ENCODE measurements around the gene LRMDA. TPM values are rescaled to one million over a fixed set of nuclear protein-coding genes. Genes with fewer than 3 reads are reported as not detected.

Gene LRMDA
- total RNA-seq, 4 donors from 2014 or later, result 9.8 to 18.6 (median 15.8) TPM

DNA sequence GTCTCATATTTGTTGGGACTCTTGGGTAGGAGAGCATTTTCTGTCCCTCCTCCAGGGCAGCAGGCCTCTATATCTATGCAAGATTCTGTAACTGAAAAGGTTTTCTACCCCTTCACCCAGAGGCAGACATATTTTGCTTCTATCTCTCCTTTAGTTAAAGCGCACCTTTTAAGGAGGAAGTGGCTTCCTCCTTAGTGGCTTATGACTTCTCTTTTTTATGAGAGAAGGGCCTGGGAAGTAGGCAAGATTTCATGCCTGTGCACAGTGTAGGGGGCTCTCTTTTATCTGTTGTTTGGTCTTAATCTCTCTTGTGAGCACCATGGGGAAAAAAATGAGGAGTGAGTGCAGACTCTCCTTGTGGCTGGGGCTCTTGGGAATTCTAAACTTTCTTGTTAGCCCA is 122.1 kb downstream of the LRMDA start:
- H3K4me3 ChIP-seq, result no peak overlapping the region
- peaks cover 0 to 4% (median 0%) of the 10 kb centered on the region in 4 donors for H3K9me3 ChIP-seq
- 81 to 85% methylated on average over 1 of the region's 1 CpG for WGBS, 2 donors
- H3K36me3 ChIP-seq, result no peaks in the 10 kb centered on the region
- no peaks in the 10 kb centered on the region for H3K27me3 ChIP-seq
- no peak overlapping the region for H3K27ac ChIP-seq
- no peak for DNase-seq (ENCODE audit: low spot score in 2 of 2)
- no peak for TF ChIP-seq EP300 (IDR thresholded peaks at IDR 0.05)
- TF ChIP-seq POLR2A (IDR thresholded peaks at IDR 0.05), result no peak
- TF ChIP-seq, protein P1, sequence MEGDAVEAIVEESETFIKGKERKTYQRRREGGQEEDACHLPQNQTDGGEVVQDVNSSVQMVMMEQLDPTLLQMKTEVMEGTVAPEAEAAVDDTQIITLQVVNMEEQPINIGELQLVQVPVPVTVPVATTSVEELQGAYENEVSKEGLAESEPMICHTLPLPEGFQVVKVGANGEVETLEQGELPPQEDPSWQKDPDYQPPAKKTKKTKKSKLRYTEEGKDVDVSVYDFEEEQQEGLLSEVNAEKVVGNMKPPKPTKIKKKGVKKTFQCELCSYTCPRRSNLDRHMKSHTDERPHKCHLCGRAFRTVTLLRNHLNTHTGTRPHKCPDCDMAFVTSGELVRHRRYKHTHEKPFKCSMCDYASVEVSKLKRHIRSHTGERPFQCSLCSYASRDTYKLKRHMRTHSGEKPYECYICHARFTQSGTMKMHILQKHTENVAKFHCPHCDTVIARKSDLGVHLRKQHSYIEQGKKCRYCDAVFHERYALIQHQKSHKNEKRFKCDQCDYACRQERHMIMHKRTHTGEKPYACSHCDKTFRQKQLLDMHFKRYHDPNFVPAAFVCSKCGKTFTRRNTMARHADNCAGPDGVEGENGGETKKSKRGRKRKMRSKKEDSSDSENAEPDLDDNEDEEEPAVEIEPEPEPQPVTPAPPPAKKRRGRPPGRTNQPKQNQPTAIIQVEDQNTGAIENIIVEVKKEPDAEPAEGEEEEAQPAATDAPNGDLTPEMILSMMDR (IDR thresholded peaks at IDR 0.05), result no peak
- peaks cover 0 to 3% (median 0%) of the 10 kb centered on the region in 4 donors for H3K4me1 ChIP-seq

DNA sequence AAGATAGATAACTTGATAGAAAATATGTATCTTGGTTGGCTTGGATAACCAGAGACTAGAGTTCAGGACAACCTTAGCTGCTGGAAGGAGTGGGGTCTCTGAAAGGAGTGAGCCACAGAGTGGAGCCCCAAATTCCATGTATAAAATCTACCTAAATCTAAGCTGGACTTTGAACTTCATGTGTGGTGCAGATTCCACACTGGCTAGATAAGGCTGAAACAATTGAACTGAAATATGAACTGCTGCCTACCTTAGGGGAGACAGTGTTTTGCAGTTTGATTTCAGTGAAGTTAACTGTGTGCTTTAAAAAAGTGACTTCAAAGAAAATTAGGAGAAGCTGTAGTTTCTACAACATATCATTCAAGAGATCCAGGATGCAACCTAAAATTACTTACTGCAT is 123.9 kb downstream of the LRMDA start:
- Histone ChIP-seq H3K4me3 (no peak overlapping the region), H3K9me3 (peaks cover 0 to 4% (median 0%) of the 10 kb centered on the region in 4 donors), H3K4me1 (no peaks in the 10 kb centered on the region), H3K36me3 (no peaks in the 10 kb centered on the region), H3K27ac (no peak overlapping the region), H3K27me3 (no peaks in the 10 kb centered on the region)
- TF ChIP-seq, protein P1 (IDR thresholded peaks at IDR 0.05), result no peak
- no peak for TF ChIP-seq EP300 (IDR thresholded peaks at IDR 0.05)
- TF ChIP-seq POLR2A (IDR thresholded peaks at IDR 0.05), result no peak
- DNase-seq (ENCODE audit: low spot score in 2 of 2), result no peak

DNA sequence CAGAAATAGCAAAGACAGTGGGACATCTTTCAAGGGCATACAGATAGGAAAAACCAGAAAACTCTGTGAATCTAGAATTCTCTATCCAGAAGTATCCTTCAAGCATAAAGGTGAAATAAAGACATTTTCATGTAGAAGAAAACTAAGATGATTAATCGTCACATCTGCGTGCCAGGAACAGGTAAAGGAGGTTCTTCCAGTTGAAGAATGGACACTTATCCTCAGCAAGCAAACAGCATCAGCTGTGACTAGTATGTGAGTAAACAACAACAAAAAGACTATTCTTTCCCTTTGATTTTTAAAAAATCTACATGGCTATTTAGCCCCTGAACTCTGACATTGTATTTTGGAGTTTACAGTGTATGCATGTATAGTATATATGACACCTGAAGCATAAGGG is 124.9 kb downstream of the LRMDA start:
- H3K27ac ChIP-seq, result no peak overlapping the region
- TF ChIP-seq EP300 (IDR thresholded peaks at IDR 0.05) (no peak), POLR2A (IDR thresholded peaks at IDR 0.05) (no peak)
- TF ChIP-seq, protein P1 (IDR thresholded peaks at IDR 0.05), result no peak
- no peak for DNase-seq (ENCODE audit: low spot score in 2 of 2)
- H3K4me1 ChIP-seq, result no peaks in the 10 kb centered on the region
- peaks cover 0 to 4% (median 0%) of the 10 kb centered on the region in 4 donors for H3K9me3 ChIP-seq
- H3K36me3 ChIP-seq, result no peaks in the 10 kb centered on the region
- no peak overlapping the region for H3K4me3 ChIP-seq
- no peaks in the 10 kb centered on the region for H3K27me3 ChIP-seq
- 46 to 47% methylated on average over 2 of the region's 2 CpGs for WGBS, 2 donors

DNA sequence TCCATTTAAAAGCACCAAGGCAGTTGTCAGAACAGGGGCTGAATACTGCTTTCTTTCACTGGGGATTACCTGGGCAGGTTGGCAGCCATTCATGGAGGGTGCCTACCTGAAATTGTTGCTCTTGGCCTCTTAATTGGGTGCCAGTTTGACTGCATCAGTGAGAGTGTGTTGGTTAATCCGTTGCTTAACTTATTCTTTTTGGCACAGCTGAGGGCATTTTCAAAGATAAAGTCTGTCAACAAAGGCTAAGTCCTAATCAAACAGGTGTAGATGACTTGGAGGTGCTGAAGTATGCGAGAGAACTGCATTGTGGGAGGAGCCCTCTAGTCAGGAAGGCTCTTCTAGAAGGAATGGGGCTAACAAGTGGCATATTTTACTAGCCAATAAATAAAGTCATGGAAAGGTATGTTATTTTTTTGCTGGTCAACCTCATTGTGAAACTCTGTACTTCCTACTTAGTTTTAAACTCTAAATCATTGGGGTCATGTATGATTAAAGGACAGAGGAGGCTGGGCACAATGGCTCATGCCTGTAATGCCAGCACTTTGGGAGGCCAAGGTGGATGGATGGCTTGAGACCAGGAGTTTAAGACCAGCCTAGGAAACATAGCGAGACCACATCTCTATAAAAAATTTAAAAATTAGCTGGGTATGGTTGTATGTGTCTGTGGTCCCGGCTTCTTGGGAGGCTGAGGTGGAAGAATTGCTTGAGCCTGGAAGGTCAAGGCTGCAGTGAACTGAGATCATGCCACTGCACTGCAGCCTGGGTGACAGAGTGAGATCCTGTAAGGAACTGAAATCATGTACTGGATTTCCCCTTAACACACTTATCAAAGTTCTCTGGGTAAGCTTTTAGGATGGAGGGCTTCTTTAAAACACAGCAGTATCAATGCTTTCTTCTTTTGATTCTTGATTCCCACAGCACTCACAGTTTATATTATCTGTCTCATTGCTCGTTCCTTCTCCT is 134.1 kb downstream of the LRMDA start:
- Histone ChIP-seq H3K27ac (no peak overlapping the region), H3K27me3 (no peaks in the 10 kb centered on the region), H3K4me3 (no peak overlapping the region), H3K36me3 (peaks cover 0 to 6% (median 0%) of the 10 kb centered on the region in 3 donors), H3K4me1 (no peaks in the 10 kb centered on the region), H3K9me3 (peaks cover 0 to 11% (median 0%) of the 10 kb centered on the region in 4 donors)
- TF ChIP-seq EP300 (IDR thresholded peaks at IDR 0.05) (no peak), POLR2A (IDR thresholded peaks at IDR 0.05) (no peak)
- TF ChIP-seq, protein P1 (IDR thresholded peaks at IDR 0.05), result no peak
- WGBS, 2 donors, result 89 to 93% methylated on average over 5 of the region's 5 CpGs
- no peak for DNase-seq (ENCODE audit: low spot score in 2 of 2)

DNA sequence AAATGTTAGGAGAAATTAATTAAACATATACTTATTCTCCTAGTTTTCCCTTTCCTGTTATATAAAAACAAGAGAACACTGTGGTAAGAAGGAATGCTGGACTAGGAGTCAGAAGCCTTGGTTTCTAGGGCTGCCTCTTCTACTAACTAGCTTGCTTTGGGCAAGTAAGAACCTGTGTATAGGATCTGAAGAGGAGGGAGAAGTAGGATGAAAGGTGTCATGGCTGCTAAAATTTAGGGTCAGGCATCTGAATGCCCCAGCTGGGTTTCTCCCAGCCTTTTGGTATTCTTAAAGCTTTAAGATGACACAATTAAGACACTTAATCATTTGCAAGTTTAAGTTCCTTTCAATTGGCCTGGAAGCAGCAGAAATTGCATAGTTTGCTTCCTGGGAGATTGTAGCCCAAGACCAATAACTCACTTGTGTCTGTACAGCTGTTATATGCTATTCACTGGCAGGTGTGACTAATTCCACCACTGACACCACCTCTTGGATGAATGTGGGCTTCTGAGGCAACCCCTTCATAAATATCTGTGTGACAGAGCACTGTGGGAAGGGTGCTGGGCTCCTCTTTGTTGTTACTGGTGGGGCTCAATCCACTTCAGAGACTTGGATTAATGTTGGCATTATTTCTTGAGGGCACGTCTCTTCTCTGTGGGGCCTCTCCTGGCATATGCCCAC is 137.2 kb downstream of the LRMDA start:
- H3K27ac ChIP-seq, result no peak overlapping the region
- peaks cover 0 to 10% (median 0%) of the 10 kb centered on the region in 3 donors for H3K36me3 ChIP-seq
- 76 to 83% methylated on average over 1 of the region's 1 CpG for WGBS, 2 donors
- no peak overlapping the region for H3K4me3 ChIP-seq
- TF ChIP-seq, protein P1 (IDR thresholded peaks at IDR 0.05), result no peak
- TF ChIP-seq EP300 (IDR thresholded peaks at IDR 0.05), result no peak
- TF ChIP-seq POLR2A (IDR thresholded peaks at IDR 0.05), result no peak
- H3K27me3 ChIP-seq, result no peaks in the 10 kb centered on the region
- no peaks in the 10 kb centered on the region for H3K4me1 ChIP-seq
- no peak for DNase-seq (ENCODE audit: low spot score in 2 of 2)
- H3K9me3 ChIP-seq, result peaks cover 0 to 40% (median 8%) of the 10 kb centered on the region in 4 donors

Data from tibial nerve (tissue), 4 donors.